ENCODE results near the gene TARP.

Gene TARP

DNA sequence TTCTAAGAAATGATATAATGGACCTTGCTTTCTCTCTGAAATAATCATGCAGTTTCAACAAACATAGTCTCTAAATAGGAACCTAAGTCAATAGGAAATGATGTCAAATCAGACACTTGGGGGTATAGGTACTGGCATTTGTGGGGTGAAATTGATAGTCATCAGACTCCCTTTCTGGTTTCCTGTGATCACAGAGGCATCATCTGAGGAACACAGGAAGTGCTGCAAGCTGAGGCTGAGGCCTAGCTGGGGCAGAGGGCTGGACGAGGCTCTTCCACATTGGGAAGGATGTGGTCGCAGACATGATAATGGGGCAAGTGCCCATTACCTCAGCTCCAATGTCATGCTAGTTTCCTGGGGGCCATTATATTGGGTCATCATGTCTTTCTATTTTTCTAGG, 33.5 kb upstream of the TARP start:
- no peak for DNase-seq (ENCODE audit: extremely low spot score)
- CTCF ChIA-PET = interaction anchor here (1.4 to 3.1 kb wide), 2 partner anchors 62 to 91 kb away, joined by 5 to 12 read pairs; no protein-coding TSS in a partner anchor
- POLR2A ChIA-PET = no interaction called here
- TF ChIP-seq, protein P1, sequence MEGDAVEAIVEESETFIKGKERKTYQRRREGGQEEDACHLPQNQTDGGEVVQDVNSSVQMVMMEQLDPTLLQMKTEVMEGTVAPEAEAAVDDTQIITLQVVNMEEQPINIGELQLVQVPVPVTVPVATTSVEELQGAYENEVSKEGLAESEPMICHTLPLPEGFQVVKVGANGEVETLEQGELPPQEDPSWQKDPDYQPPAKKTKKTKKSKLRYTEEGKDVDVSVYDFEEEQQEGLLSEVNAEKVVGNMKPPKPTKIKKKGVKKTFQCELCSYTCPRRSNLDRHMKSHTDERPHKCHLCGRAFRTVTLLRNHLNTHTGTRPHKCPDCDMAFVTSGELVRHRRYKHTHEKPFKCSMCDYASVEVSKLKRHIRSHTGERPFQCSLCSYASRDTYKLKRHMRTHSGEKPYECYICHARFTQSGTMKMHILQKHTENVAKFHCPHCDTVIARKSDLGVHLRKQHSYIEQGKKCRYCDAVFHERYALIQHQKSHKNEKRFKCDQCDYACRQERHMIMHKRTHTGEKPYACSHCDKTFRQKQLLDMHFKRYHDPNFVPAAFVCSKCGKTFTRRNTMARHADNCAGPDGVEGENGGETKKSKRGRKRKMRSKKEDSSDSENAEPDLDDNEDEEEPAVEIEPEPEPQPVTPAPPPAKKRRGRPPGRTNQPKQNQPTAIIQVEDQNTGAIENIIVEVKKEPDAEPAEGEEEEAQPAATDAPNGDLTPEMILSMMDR (IDR thresholded peaks at IDR 0.05; ENCODE audit: control extremely low read depth, extremely low read depth, low read depth, missing control alignments) = no peak

DNA sequence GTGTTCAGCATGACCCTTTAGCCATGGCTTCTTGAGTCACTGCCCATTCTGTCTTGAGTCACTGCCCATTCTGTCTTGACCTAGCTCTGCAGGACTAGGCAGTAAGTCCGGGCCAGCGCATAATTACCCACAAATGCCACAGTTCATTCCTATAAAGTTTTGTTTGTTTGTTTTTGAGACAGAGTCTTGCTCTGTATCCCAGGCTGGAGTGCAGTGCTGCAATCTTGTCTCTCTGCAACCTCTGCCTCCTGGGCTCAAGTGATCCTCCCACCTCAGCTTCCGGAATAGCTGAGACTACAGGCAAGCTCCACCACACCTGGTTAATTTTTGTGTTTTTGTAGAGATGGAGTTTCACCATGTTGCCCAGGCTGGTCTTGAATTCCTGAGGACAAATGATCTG, 32.7 kb upstream of the TARP start:
- CTCF ChIA-PET = interaction anchor here (1.4 to 3.1 kb wide), 3 partner anchors 29 to 91 kb away, joined by 4 to 12 read pairs (median 5); no protein-coding TSS in a partner anchor
- POLR2A ChIA-PET = no interaction called here
- no peak for DNase-seq (ENCODE audit: extremely low spot score)
- TF ChIP-seq, protein P1 (IDR thresholded peaks at IDR 0.05; ENCODE audit: control extremely low read depth, extremely low read depth, low read depth, missing control alignments) = no peak

DNA sequence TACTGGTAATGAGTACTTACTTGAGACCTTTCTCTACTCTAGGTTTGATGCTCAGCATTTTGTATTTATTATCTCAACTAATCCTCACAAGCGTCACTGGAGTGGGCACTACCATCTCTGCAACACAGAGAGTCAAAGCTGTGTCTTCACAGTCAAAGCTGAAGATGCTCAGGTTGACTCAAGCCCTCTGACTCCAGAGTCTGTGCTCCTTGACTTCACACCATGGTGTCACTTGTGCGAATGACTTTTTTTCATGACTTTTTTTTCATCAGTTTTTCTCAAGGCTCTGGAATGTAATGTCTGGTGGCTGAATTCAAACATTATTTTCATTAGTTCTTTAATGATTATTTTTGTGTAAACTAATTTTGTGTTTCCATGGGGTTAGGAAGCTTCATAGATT, 30.4 kb upstream of the TARP start:
- TF ChIP-seq, protein P1 (IDR thresholded peaks at IDR 0.05; ENCODE audit: control extremely low read depth, extremely low read depth, low read depth, missing control alignments) = no peak
- ChIA-PET POLR2A (no interaction called here), CTCF (interaction anchor here (1.8 kb wide), 1 partner anchor 15 kb away, joined by 5 read pairs; no protein-coding TSS in a partner anchor)
- DNase-seq (ENCODE audit: extremely low spot score) = no peak

DNA sequence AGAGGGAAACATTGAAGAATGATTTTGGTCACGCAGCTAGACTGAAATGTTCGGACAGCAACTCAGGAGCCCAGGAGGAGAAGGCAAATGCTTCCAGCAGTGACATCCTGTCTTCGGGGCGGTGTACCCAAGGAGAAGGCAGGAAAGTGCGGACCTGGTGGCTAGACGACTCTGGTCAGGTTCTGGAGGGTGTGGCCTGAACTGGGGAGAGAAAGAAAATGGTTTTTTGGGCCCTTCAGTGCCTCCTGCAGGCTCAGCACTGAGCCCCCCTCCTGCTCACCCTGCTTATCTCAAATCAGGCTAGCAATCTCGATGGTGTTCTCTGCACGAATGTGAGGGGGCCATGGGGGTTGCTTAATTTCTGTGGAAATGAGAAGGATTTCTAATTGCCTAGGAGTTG, 26.7 kb upstream of the TARP start:
- DNase-seq (ENCODE audit: extremely low spot score) = no peak
- TF ChIP-seq, protein P1 (IDR thresholded peaks at IDR 0.05; ENCODE audit: control extremely low read depth, extremely low read depth, low read depth, missing control alignments) = no peak
- ChIA-PET CTCF (interaction anchor here (2.6 kb wide), 1 partner anchor 36 kb away, joined by 9 read pairs; no protein-coding TSS in a partner anchor), POLR2A (no interaction called here)

DNA sequence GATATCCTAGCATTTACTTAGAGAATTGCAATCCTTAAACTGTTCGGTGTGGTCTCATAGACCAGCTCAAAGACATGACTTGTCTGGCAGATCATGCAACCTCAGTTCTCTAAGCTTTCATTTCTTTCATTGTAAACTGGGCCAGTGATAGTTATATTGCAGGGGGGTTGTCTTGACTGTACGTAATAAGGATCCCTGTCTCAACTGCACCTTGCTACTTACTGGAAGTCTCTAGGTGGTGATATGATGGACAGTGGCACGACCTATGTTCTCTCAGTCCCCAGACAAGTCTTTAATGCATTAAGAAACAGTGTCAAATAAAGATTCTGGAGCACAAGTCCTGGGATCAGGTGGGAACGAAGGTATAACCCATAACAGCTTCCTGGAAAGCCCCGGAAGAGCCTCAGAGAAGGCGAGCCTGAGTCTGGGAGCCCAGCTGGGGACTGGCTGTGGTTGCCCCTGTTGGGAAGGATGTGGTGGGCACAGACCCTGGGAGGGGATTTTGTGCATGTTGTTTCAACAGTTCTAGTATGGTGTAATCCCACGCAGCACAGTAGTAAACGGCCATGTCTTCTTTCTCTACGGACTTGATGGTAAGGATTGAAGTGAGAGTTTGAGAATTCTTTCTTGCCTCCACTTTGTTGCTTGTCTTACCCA, 26.0 kb upstream of the TARP start:
- CTCF ChIA-PET = interaction anchor here (1.0 to 2.6 kb wide), 2 partner anchors 36 to 82 kb away, joined by 3 to 9 read pairs; no protein-coding TSS in a partner anchor
- DNase-seq (ENCODE audit: extremely low spot score) = no peak
- POLR2A ChIA-PET = no interaction called here

DNA sequence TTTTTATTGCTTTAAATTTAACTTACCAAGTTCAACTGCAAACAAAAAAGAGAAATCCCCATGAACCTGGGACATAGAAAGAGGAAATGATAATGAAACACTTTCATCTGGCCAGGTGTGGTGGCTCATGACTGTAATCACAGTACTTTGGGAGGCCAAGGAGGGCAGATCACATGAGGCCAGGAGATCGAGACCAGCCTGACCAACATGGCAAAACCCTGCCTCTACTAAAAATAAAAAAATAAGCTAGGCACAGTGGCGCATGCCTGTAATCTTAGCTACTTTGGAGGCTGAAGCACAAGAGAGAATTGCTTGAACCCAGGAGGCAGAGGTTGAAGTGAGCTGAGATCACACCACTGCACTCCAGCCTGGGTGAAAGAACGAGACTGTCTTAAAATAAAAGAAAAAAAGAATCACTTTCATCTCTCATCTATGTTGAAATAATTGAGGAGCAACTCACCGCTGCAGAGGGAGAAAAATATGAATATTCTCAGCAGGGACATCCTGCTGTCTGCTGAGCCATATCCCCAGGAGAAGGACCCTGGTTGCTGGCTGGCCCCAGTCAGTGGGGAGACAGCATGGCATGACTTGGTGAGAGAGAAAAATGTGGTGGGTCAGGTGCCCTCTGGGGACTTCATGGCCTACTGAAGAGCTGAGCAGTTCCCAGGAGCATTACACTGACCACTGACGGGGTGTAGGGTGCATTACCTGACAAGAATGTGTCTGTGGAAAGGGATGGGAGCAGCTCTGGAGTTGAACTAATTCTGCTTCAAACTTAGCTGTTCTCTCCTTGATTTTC, 22.8 kb upstream of the TARP start:
- POLR2A ChIA-PET = no interaction called here
- TF ChIP-seq, protein P1 (IDR thresholded peaks at IDR 0.05; ENCODE audit: control extremely low read depth, extremely low read depth, low read depth, missing control alignments) = no peak
- peak; percentile 35 for DNase-seq (ENCODE audit: extremely low spot score)
- CTCF ChIA-PET = interaction anchor here (1.2 to 1.6 kb wide), 3 partner anchors 39 to 74 kb away, joined by 3 to 6 read pairs (median 5); no protein-coding TSS in a partner anchor

More for the DNA sequence above, 26.0 kb upstream of the TARP start:
- TF ChIP-seq, protein P1 (IDR thresholded peaks at IDR 0.05; ENCODE audit: control extremely low read depth, extremely low read depth, low read depth, missing control alignments) = no peak

Measured in GM10248 (cell line).